KMS-11 (cell line): Measurements from ENCODE around the gene GUCY2F.

Experiments used
- H2AFZ ChIP-seq: fragments of 200-600 bp; sonication (generic); 2 replicates; pipeline ENCODE4 v1.6.1; 2016; ENCODE audit warnings: antibody characterized with exemption, mixed run types, low read depth
- H3K27ac ChIP-seq: fragments of 200-600 bp; sonication (generic); 2 replicates; pipeline ENCODE4 v1.6.1; 2016; ENCODE audit warnings: mild to moderate bottlenecking, mixed run types
- H3K27me3 ChIP-seq: fragments of 200-600 bp; sonication (generic); 2 replicates; pipeline ENCODE4 v1.6.1; 2017; ENCODE audit warnings: mild to moderate bottlenecking, low read depth, mixed run types, moderate library complexity; ENCODE audit not compliant: insufficient read depth
- H3K36me3 ChIP-seq: fragments of 200-600 bp; sonication (generic); 2 replicates; pipeline ENCODE4 v1.6.1; 2017; ENCODE audit warnings: mild to moderate bottlenecking, mixed run types; ENCODE audit not compliant: insufficient read depth
- H3K4me1 ChIP-seq: fragments of 200-600 bp; sonication (generic); 2 replicates; pipeline ENCODE4 v1.6.1; 2016; ENCODE audit warnings: mild to moderate bottlenecking, low read depth, mixed run types; ENCODE audit not compliant: poor library complexity, severe bottlenecking
- H3K4me2 ChIP-seq: fragments of 200-600 bp; sonication (generic); 2 replicates; pipeline ENCODE4 v1.7.0; 2016; ENCODE audit warnings: mild to moderate bottlenecking, mixed run types
- H3K4me3 ChIP-seq: fragments of 200-600 bp; sonication (generic); IDR thresholded peaks from 2 replicates; pipeline ENCODE4 v1.6.1; 2017; ENCODE audit warnings: low read depth, low read length, mixed read lengths; ENCODE audit not compliant: insufficient read depth
- H3K79me2 ChIP-seq: fragments of 200-600 bp; sonication (generic); 2 replicates; pipeline ENCODE4 v1.6.1; 2016; ENCODE audit warnings: low read depth, mixed run types; ENCODE audit not compliant: insufficient read depth
- H3K9ac ChIP-seq: fragments of 200-600 bp; sonication (generic); 2 replicates; pipeline ENCODE4 v1.6.1; 2016; ENCODE audit warnings: mild to moderate bottlenecking, mixed run types
- H4K20me1 ChIP-seq: fragments of 200-600 bp; sonication (generic); 2 replicates; pipeline ENCODE4 v1.6.1; 2016; ENCODE audit warnings: mild to moderate bottlenecking, mixed run types; ENCODE audit not compliant: insufficient read depth
- CTCF ChIP-seq: fragments of 200-600 bp; sonication (generic); conservative IDR thresholded peaks from 2 replicates; pipeline ENCODE4 v1.6.1; 2017; ENCODE audit warnings: low read depth, mild to moderate bottlenecking, antibody characterized with exemption, low read length, moderate library complexity, mixed read lengths

GUCY2F gene

GRCh38 chrX:109378281-109378680 is 103.6 kb downstream of the GUCY2F start:
- Histone ChIP-seq H3K36me3 (no peaks in the 10 kb centered on the region), H3K4me2 (no peak overlapping the region), H3K27ac (no peak overlapping the region), H3K9ac (no peak overlapping the region), H3K4me3 (no peak overlapping the region), H3K27me3 (no peaks in the 10 kb centered on the region), H3K4me1 (no peaks in the 10 kb centered on the region), H2AFZ (no peak overlapping the region), H4K20me1 (no peaks in the 10 kb centered on the region), H3K79me2 (no peaks in the 10 kb centered on the region)
- TF ChIP-seq CTCF, result no peak

GRCh38 chrX:109374262-109374960 is 107.5 kb downstream of the GUCY2F start:
- TF ChIP-seq CTCF, result no peak

GRCh38 chrX:109373468-109373867 is 108.4 kb downstream of the GUCY2F start:
- Histone ChIP-seq H3K4me2 (no peak overlapping the region), H3K79me2 (no peaks in the 10 kb centered on the region), H2AFZ (no peak overlapping the region), H3K9ac (no peak overlapping the region), H3K4me1 (no peaks in the 10 kb centered on the region), H3K36me3 (no peaks in the 10 kb centered on the region), H4K20me1 (no peaks in the 10 kb centered on the region), H3K27me3 (no peaks in the 10 kb centered on the region), H3K27ac (no peak overlapping the region), H3K4me3 (no peak overlapping the region)
- TF ChIP-seq CTCF, result no peak

More at GRCh38 chrX:109374262-109374960, 107.5 kb downstream of the GUCY2F start:
- no peaks in the 10 kb centered on the region for H3K4me1 ChIP-seq
- H2AFZ ChIP-seq, result no peak overlapping the region
- no peak overlapping the region for H3K9ac ChIP-seq
- H3K79me2 ChIP-seq, result no peaks in the 10 kb centered on the region
- no peaks in the 10 kb centered on the region for H4K20me1 ChIP-seq
- no peaks in the 10 kb centered on the region for H3K27me3 ChIP-seq
- H3K27ac ChIP-seq, result no peak overlapping the region
- H3K4me3 ChIP-seq, result no peak overlapping the region
- H3K36me3 ChIP-seq, result no peaks in the 10 kb centered on the region
- H3K4me2 ChIP-seq, result no peak overlapping the region

DNA sequence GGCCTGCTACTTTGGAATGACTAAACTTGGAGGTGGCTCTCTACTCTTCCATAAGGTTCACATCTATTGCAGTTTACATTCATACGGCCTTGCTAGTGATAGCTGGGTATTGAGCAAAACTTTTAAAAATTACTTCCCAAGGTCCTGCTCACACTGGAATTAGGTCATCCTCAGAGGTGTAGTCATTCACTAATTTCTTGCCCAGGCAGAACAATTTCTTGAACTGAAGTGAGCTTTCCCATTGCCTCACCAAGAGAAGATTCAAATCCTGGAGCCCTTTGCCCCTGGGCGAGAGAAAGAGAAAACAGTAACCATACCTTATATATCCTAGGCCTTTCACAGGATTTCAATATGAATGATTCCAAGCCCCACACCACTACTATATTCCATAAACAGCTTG is 109.2 kb downstream of the GUCY2F start:
- Histone ChIP-seq H3K27ac (no peak overlapping the region), H3K27me3 (no peaks in the 10 kb centered on the region), H3K9ac (no peak overlapping the region), H3K79me2 (no peaks in the 10 kb centered on the region), H3K4me3 (no peak overlapping the region), H3K4me2 (no peak overlapping the region), H4K20me1 (no peaks in the 10 kb centered on the region), H3K36me3 (no peaks in the 10 kb centered on the region), H3K4me1 (no peaks in the 10 kb centered on the region), H2AFZ (no peak overlapping the region)
- TF ChIP-seq CTCF, result no peak
